HG02938 (cell line): ENCODE measurements around the gene NBPF3.
"Not testable (repeated sequence)": the region's sequence is repeated elsewhere in the genome, so short reads cannot be mapped to it uniquely, and the experiment has no call there.

Experiments
- ATAC-seq: cut with Tn5 transposase; IDR thresholded peaks from one replicate; pipeline ENCODE4 v1.9.1; 2021; ENCODE audit warnings: mild to moderate bottlenecking, moderate library complexity; ENCODE audit not compliant: unreplicated experiment

The NBPF3 gene

GRCh38 chr1:21437341-21437640, 2.6 kb upstream of the NBPF3 start:
- ATAC-seq = no peak

GRCh38 chr1:21438646-21439312, 1.2 kb upstream of the NBPF3 start:
- not testable (repeated sequence) for ATAC-seq

GRCh38 chr1:21439345-21439720, 604 bp upstream of the NBPF3 start:
- ATAC-seq = no peak

- ATAC-seq = not testable (repeated sequence)
These were observed 741 bp downstream of the NBPF3 start for GRCh38 chr1:21440630-21441125.

DNA sequence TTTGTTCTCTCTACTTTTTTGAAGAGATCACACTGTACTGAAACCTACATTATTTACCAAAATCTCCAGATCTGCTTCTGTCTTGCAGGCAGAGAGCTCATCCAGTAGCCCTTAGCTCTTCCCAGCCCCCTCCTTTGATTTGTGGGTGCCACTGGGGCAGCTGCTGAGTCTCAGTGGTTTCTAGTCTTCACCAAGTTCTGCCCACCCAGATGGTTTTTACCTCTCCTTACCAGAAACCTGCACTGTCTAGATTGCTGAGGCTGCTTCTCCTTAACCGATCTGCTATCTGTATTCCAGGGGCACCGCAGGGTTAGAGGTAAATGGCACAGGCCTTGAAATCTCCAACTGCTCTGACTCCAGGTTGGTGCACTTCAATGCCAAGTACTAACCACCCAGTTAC, 6.7 kb downstream of the NBPF3 start:
- ATAC-seq = not testable (repeated sequence)

GRCh38 chr1:21447311-21447710, 7.4 kb downstream of the NBPF3 start:
- ATAC-seq = no peak

- ATAC-seq = no peak
These were observed 10.0 kb downstream of the NBPF3 start for GRCh38 chr1:21449906-21450305.

DNA sequence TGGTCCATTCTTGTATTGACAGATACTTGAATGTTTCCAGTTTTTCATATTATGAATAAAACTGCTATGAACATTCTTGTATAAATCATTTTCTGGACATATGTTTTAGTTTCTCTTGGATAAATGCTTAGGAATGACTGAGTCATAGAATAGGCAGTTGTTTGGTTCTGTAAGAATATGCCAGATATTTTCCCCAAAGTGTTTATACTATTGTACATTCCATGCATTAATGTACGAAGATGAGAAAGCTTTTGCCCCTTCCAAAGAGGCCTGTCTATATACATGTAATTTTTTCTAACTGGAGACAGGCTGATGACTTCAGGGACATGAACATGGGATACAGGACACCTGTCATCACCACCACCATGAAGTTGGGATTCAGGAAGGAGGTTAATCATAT, 11.3 kb downstream of the NBPF3 start:
- ATAC-seq = no peak

- no peak for ATAC-seq
These were observed 12.1 kb downstream of the NBPF3 start for GRCh38 chr1:21451981-21452411.

GRCh38 chr1:21453964-21454614, 14.2 kb downstream of the NBPF3 start:
- ATAC-seq = not testable (repeated sequence)

DNA sequence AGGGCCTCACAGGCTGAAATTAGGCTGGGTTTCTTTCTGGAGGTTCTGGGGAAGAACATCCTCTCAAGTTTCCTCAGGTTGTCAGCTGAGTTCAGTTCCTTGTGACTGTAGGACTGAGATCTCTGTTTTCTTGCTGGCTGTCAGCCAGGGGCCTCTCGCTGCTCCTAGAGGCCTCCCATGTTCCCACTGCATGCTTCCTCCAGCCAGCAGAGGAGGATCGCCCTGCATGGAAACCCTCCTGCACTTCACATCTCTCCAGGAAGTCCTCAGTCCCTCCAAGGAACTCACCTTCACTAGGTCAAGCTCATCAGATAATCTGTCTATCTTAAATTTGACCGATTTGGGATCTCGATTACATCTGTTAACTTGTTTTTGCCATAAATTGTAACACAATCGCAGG, 15.0 kb downstream of the NBPF3 start:
- not testable (repeated sequence) for ATAC-seq

GRCh38 chr1:21457654-21458053, 17.7 kb downstream of the NBPF3 start:
- no peak for ATAC-seq

- not testable (repeated sequence) for ATAC-seq
These were observed 25.2 kb downstream of the NBPF3 start for GRCh38 chr1:21465127-21465526.

- ATAC-seq = not testable (repeated sequence)
These were observed 28.0 kb downstream of the NBPF3 start for GRCh38 chr1:21467946-21468345.

DNA sequence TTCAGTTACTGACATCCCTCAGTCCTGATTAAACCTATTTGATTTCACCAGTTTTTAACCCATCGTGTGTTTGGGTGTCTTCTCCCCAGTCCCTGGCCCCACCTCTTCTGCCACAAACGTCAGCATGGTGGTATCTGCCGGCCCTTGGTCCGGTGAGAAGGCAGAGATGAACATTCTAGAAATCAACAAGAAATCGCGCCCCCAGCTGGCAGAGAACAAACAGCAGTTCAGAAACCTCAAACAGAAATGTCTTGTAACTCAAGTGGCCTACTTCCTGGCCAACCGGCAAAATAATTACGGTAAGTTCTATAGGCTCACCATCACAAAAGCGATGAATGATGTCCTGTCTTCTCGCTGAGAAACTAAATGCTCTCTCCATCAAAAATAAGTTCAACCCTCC, 28.7 kb downstream of the NBPF3 start:
- no peak for ATAC-seq

GRCh38 chr1:21469581-21469980, 29.6 kb downstream of the NBPF3 start:
- no peak for ATAC-seq

DNA sequence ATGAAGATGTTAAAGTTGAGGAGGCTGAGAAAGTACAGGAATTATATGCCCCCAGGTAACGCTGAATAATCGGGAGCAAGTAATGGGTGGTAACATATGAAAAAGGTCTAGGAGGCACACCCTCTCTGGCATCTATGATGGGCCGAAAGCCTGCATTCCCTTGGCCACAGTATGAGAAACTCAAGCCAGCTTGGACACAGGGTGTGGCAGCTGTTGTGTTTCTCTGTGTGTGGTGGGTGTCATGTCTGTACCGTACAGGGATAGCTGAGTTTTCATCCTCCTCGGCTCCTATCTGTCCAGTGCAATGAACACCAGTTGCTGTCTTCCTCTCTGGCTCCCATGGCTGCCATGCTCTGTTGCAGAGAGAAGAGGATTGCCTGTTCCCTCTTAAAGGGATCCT, 32.9 kb downstream of the NBPF3 start:
- ATAC-seq = no peak

DNA sequence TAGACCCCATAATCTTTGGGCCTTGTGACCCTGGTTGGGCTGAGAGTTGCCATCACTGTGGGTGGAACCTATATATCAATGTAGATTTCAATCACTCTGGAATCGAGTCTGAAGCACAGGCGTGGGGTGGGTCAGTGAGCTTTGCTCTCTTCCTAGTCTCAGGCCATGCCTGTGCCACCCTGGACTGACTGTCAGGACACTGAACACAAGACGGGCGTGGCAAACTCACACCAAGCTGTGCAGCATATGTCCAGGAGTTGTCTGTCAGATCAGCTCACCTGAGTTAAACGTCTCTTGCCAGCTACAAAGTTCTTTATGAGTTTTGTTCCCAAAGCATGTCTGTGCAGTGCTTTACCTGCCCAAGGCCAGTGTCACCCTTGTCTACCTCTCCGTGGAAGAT, 38.4 kb downstream of the NBPF3 start:
- no peak for ATAC-seq

- ATAC-seq = not testable (repeated sequence)
These were observed 43.9 kb downstream of the NBPF3 start for GRCh38 chr1:21483881-21484280.

- ATAC-seq = no peak
These were observed 49.2 kb downstream of the NBPF3 start for GRCh38 chr1:21489146-21489545.

GRCh38 chr1:21490774-21491487, 51.0 kb downstream of the NBPF3 start:
- ATAC-seq = no peak
